Stimulated activated CD4-positive, alpha-beta T cell treated with anti-CD3 and anti-CD28 coated beads, Interleukin-1b, Interleukin-23, amount 100 ng/mL, for 4 hours (primary cell): ENCODE measurements around the gene RNASE8.
"Not testable (repeated sequence)": the region's sequence is repeated elsewhere in the genome, so short reads cannot be mapped to it uniquely, and the experiment has no call there.

ENCODE experiments used
- DNase-seq, 2 donors: peaks; one replicate each; pipeline ENCODE4 v3.0.0-alpha.2; 2020; ENCODE audit warnings: low read depth in 2 of 2

Gene RNASE8

GRCh38 chr14:21057803-21058675 is at the start of gene RNASE8:
TSS of gene RNASE8 (plus strand) at chr14:21057822. CDS start at chr14:21057893, 71 bp downstream.
- no peak for DNase-seq

GRCh38 chr14:21009721-21010120 is 47.9 kb upstream of the RNASE8 start:
- not testable (repeated sequence) for DNase-seq

GRCh38 chr14:21011136-21011535 is 46.5 kb upstream of the RNASE8 start:
- no peak for DNase-seq

GRCh38 chr14:21014761-21015190 is 42.8 kb upstream of the RNASE8 start:
- DNase-seq: peak; percentile 70 to 84

GRCh38 chr14:21015312-21015711 is 42.3 kb upstream of the RNASE8 start:
- no peak for DNase-seq

GRCh38 chr14:21016413-21017190 is 41.0 kb upstream of the RNASE8 start:
- DNase-seq: no peak

- no peak for DNase-seq
These were observed 39.9 kb upstream of the RNASE8 start for GRCh38 chr14:21017528-21018245.

GRCh38 chr14:21018286-21018685 is 39.3 kb upstream of the RNASE8 start:
- DNase-seq: no peak

GRCh38 chr14:21018781-21019180 is 38.8 kb upstream of the RNASE8 start:
- DNase-seq: no peak

GRCh38 chr14:21019366-21019765 is 38.3 kb upstream of the RNASE8 start:
- DNase-seq: no peak

- DNase-seq: no peak
These were observed 36.6 kb upstream of the RNASE8 start for GRCh38 chr14:21020977-21021545.

- DNase-seq: no peak
These were observed 34.9 kb upstream of the RNASE8 start for GRCh38 chr14:21022686-21023085.

- DNase-seq: no peak
These were observed 34.4 kb upstream of the RNASE8 start for GRCh38 chr14:21023174-21023573.

GRCh38 chr14:21023817-21024584 is 33.6 kb upstream of the RNASE8 start:
- DNase-seq: no peak

- peak; percentile 61 to 67 for DNase-seq
These were observed 32.8 kb upstream of the RNASE8 start, which contains the start of gene NDRG2 for GRCh38 chr14:21024585-21025370. TSS of gene NDRG2 (minus strand) at chr14:21025061. CDS start at chr14:21023315, 1,746 bp downstream.

GRCh38 chr14:21025371-21026273 is 32.0 kb upstream of the RNASE8 start:
- no peak for DNase-seq

GRCh38 chr14:21026274-21026987 is 31.2 kb upstream of the RNASE8 start:
- DNase-seq: no peak

GRCh38 chr14:21026988-21027315 is 30.7 kb upstream of the RNASE8 start:
- DNase-seq: no peak
